Astrocyte (in vitro differentiated cells and primary cell): ENCODE data around the gene RFLNA. TPM values are rescaled to one million over a fixed set of nuclear protein-coding genes. Genes with fewer than 3 reads are reported as not detected.

Source experiments
- DNase-seq: peaks from one replicate; pipeline ENCODE4 v3.0.0-alpha.2; 2010; ENCODE audit warnings: low read depth
- FAIRE-seq: peaks from 2 replicates; lab custom pipeline; 2011; peaks lifted over from hg19 to GRCh38; lab: Jason Lieb, UNC
- H2AFZ ChIP-seq: 2 replicates; pipeline ENCODE4 v1.6.0; 2012; ENCODE audit warnings: low read depth, low read length, inconsistent platforms
- H3K27ac ChIP-seq: 2 replicates; pipeline ENCODE4 v1.5.1; 2011; ENCODE audit warnings: low read depth, low read length, inconsistent platforms
- H3K27me3 ChIP-seq: 2 replicates; pipeline ENCODE4 v1.6.0; 2011; ENCODE audit warnings: low read length, inconsistent platforms; ENCODE audit not compliant: insufficient read depth
- H3K36me3 ChIP-seq: 2 replicates; pipeline ENCODE4 v1.5.1; 2011; ENCODE audit warnings: low read length, inconsistent platforms; ENCODE audit not compliant: insufficient read depth
- H3K4me1 ChIP-seq: 2 replicates; pipeline ENCODE4 v1.5.1; 2011; ENCODE audit warnings: low read length, inconsistent platforms; ENCODE audit not compliant: insufficient read depth
- H3K4me2 ChIP-seq: 2 replicates; pipeline ENCODE4 v1.6.0; 2012; ENCODE audit warnings: low read length, inconsistent platforms
- H3K4me3 ChIP-seq: 2 replicates; pipeline ENCODE4 v1.5.1; 2011; ENCODE audit warnings: low read depth, mild to moderate bottlenecking, low read length, inconsistent platforms; ENCODE audit not compliant: insufficient read depth
- H3K79me2 ChIP-seq: 2 replicates; pipeline ENCODE4 v1.6.0; 2012; ENCODE audit warnings: mild to moderate bottlenecking, low read length, inconsistent platforms; ENCODE audit not compliant: insufficient read depth
- H3K9ac ChIP-seq: 2 replicates; pipeline ENCODE4 v1.6.0; 2012; ENCODE audit warnings: mild to moderate bottlenecking, low read length, inconsistent platforms
- H3K9me3 ChIP-seq: 2 replicates; pipeline ENCODE4 v1.5.1; 2012; ENCODE audit warnings: low read depth, mild to moderate bottlenecking, low read length, inconsistent platforms; ENCODE audit not compliant: insufficient read depth
- H4K20me1 ChIP-seq: 2 replicates; pipeline ENCODE4 v1.6.0; 2012; ENCODE audit warnings: low read length, inconsistent platforms; ENCODE audit not compliant: insufficient read depth
- H3K27ac Mint-ChIP-seq: one replicate; pipeline ENCODE4 v1.8.0; 2021; ENCODE audit warnings: mild to moderate bottlenecking, mixed read lengths; ENCODE audit not compliant: unreplicated experiment
- H3K27me3 Mint-ChIP-seq: one replicate; pipeline ENCODE4 v1.8.0; 2021; ENCODE audit warnings: low read depth, mixed read lengths; ENCODE audit not compliant: unreplicated experiment
- H3K36me3 Mint-ChIP-seq: one replicate; pipeline ENCODE4 v1.8.0; 2021; ENCODE audit warnings: low read depth, mixed read lengths; ENCODE audit not compliant: unreplicated experiment
- H3K4me1 Mint-ChIP-seq: one replicate; pipeline ENCODE4 v1.8.0; 2021; ENCODE audit warnings: low read depth, mixed read lengths; ENCODE audit not compliant: unreplicated experiment
- H3K4me3 Mint-ChIP-seq: one replicate; pipeline ENCODE4 v1.8.0; 2021; ENCODE audit warnings: mild to moderate bottlenecking, moderate library complexity, mixed read lengths; ENCODE audit not compliant: unreplicated experiment
- H3K9me3 Mint-ChIP-seq: one replicate; pipeline ENCODE4 v1.8.0; 2021; ENCODE audit warnings: mild to moderate bottlenecking, mixed read lengths; ENCODE audit not compliant: unreplicated experiment
- CTCF ChIP-seq: IDR thresholded peaks from 2 replicates; pipeline ENCODE4 v1.5.1; 2011; ENCODE audit warnings: low read depth, mild to moderate bottlenecking, inconsistent platforms, low read length, moderate library complexity; ENCODE audit not compliant: insufficient read depth
- EZH2 ChIP-seq: IDR thresholded peaks from 2 replicates; pipeline ENCODE4 v1.6.1; 2012; ENCODE audit warnings: mild to moderate bottlenecking, low read length, inconsistent platforms; ENCODE audit not compliant: insufficient read depth
- total RNA-seq: library from RNA; stranded (reverse); gene quantifications from 2 replicates; pipeline ENCODE4 v1.2.1, GENCODE V29; 2021

Gene RFLNA
- total RNA-seq, 1 donor from 2014 or later: 1.8 TPM

GRCh38 chr12:124282287-124282686, 12.6 kb upstream of the RFLNA start:
- Mint-ChIP-seq H3K27ac (no peak overlapping the region), H3K36me3 (no peaks in the 10 kb centered on the region), H3K4me1 (peaks cover 13% of the 10 kb centered on the region), H3K27me3 (peaks cover 13% of the 10 kb centered on the region), H3K9me3 (peaks cover 11% of the 10 kb centered on the region), H3K4me3 (no peak overlapping the region)
- Histone ChIP-seq H3K27me3 (peaks cover 38% of the 10 kb centered on the region), H3K4me1 (no peaks in the 10 kb centered on the region), H3K27ac (no peak overlapping the region), H3K36me3 (no peaks in the 10 kb centered on the region), H3K9ac (no peak overlapping the region), H3K9me3 (peaks cover 16% of the 10 kb centered on the region), H4K20me1 (no peaks in the 10 kb centered on the region), H3K4me3 (no peak overlapping the region), H2AFZ (no peak overlapping the region), H3K79me2 (no peaks in the 10 kb centered on the region), H3K4me2 (no peak overlapping the region)
- DNase-seq: no peak
- FAIRE-seq: no peak
- no peak for TF ChIP-seq CTCF
- TF ChIP-seq EZH2: no peak

GRCh38 chr12:124283326-124283725, 11.6 kb upstream of the RFLNA start:
- TF ChIP-seq CTCF: no peak
- TF ChIP-seq EZH2: no peak
- H3K27ac Mint-ChIP-seq: no peak overlapping the region
- no peaks in the 10 kb centered on the region for H3K36me3 ChIP-seq
- no peak overlapping the region for H3K27ac ChIP-seq
- DNase-seq (no peak), FAIRE-seq (no peak)
- peaks cover 20% of the 10 kb centered on the region for H3K9me3 ChIP-seq
- peaks cover 13% of the 10 kb centered on the region for H3K27me3 Mint-ChIP-seq
- H3K27me3 ChIP-seq: peaks cover 33% of the 10 kb centered on the region
- no peaks in the 10 kb centered on the region for H3K4me1 ChIP-seq
- H3K4me2 ChIP-seq: no peak overlapping the region
- H4K20me1 ChIP-seq: no peaks in the 10 kb centered on the region
- no peak overlapping the region for H3K4me3 Mint-ChIP-seq
- no peaks in the 10 kb centered on the region for H3K79me2 ChIP-seq
- H3K36me3 Mint-ChIP-seq: no peaks in the 10 kb centered on the region
- no peak overlapping the region for H3K9ac ChIP-seq
- H2AFZ ChIP-seq: no peak overlapping the region
- no peak overlapping the region for H3K4me3 ChIP-seq
- peaks cover 17% of the 10 kb centered on the region for H3K9me3 Mint-ChIP-seq
- H3K4me1 Mint-ChIP-seq: peaks cover 13% of the 10 kb centered on the region

GRCh38 chr12:124284368-124284767, 10.5 kb upstream of the RFLNA start:
- no peaks in the 10 kb centered on the region for H3K36me3 Mint-ChIP-seq
- H3K4me1 Mint-ChIP-seq: peaks cover 8% of the 10 kb centered on the region
- FAIRE-seq (no peak), DNase-seq (no peak)
- Histone ChIP-seq H3K9me3 (peaks cover 22% of the 10 kb centered on the region), H3K79me2 (no peaks in the 10 kb centered on the region), H3K4me3 (no peak overlapping the region), H3K27ac (no peak overlapping the region), H3K9ac (no peak overlapping the region), H3K4me2 (no peak overlapping the region), H4K20me1 (no peaks in the 10 kb centered on the region), H3K4me1 (peaks cover 6% of the 10 kb centered on the region), H2AFZ (no peak overlapping the region), H3K27me3 (peaks cover 24% of the 10 kb centered on the region), H3K36me3 (no peaks in the 10 kb centered on the region)
- peaks cover 19% of the 10 kb centered on the region for H3K9me3 Mint-ChIP-seq
- TF ChIP-seq CTCF (no peak), EZH2 (no peak)
- H3K4me3 Mint-ChIP-seq: no peak overlapping the region
- H3K27ac Mint-ChIP-seq: no peak overlapping the region
- H3K27me3 Mint-ChIP-seq: peaks cover 7% of the 10 kb centered on the region
